Kidney (tissue), 14 donors: ENCODE measurements around the gene CBS. TPM values are rescaled to one million over a fixed set of nuclear protein-coding genes. Genes with fewer than 3 reads are reported as not detected.

Experiments
- DNase-seq, 5 donors: peaks; one replicate each; pipeline ENCODE4 v3.0.0-alpha.2; 2013 to 2020
- FAIRE-seq: peaks from 2 replicates; lab custom pipeline; 2012; peaks lifted over from hg19 to GRCh38; lab: Jason Lieb, UNC
- H3K27ac ChIP-seq, 2 donors: one replicate each; pipeline ENCODE4 v1.7.0; 2013; ENCODE audit warnings: low read depth in 2 of 2, low read length in 2 of 2, inconsistent platforms in 1 of 2
- H3K27me3 ChIP-seq: one replicate; pipeline ENCODE4 v1.7.1; 2013; ENCODE audit warnings: low read length, inconsistent platforms; ENCODE audit not compliant: control insufficient read depth, insufficient read depth
- H3K36me3 ChIP-seq, 3 donors: one replicate each; pipeline versions ENCODE4 v1.7.0 to v1.7.1; 2013; ENCODE audit warnings: low read length in 3 of 3, control low read depth in 1 of 3, inconsistent platforms in 1 of 3; ENCODE audit not compliant: insufficient read depth in 3 of 3, control insufficient read depth in 2 of 3
- H3K4me1 ChIP-seq, 3 donors: one replicate each; pipeline versions ENCODE4 v1.7.0 to v1.7.1; 2013; ENCODE audit warnings: low read length in 3 of 3, inconsistent platforms in 1 of 3, low read depth in 1 of 3; ENCODE audit not compliant: control insufficient read depth in 2 of 3, insufficient read depth in 2 of 3
- H3K4me3 ChIP-seq, 3 donors: one replicate each; pipeline versions ENCODE4 v1.7.0 to v1.8.1; 2013; ENCODE audit warnings: low read length in 3 of 3, control low read depth in 1 of 3, inconsistent platforms in 1 of 3
- H3K9ac ChIP-seq, 3 donors: one replicate each; pipeline versions ENCODE4 v1.7.0 to v1.7.1; 2013; ENCODE audit warnings: low read length in 3 of 3, control low read depth in 1 of 3, inconsistent platforms in 1 of 3
- H3K9me3 ChIP-seq, 3 donors: one replicate each; pipeline versions ENCODE4 v1.7.0 to v1.7.1; 2013; ENCODE audit warnings: low read length in 3 of 3, control low read depth in 1 of 3, inconsistent platforms in 1 of 3; ENCODE audit not compliant: control insufficient read depth in 2 of 3, insufficient read depth in 1 of 3
- intact Hi-C: fragments of 100-400 bp; cut with DNase I; formaldehyde crosslinking; loops from one replicate; pipeline ENCODE4 v1.11.1; 2022
- polyA plus RNA-seq: library from polyadenylated mRNA; stranded (reverse); fragments of 350-450 nt; fragmentation: Illumina TruSeq; extraction: RNeasy Lipid Tissue Mini Kit (QIAGEN cat#74804); gene quantifications from one replicate; pipeline ENCODE4 v1.2.3, GENCODE V29; 2014; ENCODE audit warnings: low read depth, low replicate concordance; ENCODE audit not compliant: insufficient read depth
- total RNA-seq: library from RNA; stranded (reverse); fragmentation: NEBNext Ultra II Directional; extraction: Animal tissue kit (Norgen Biotek cat#: 25700); gene quantifications from one replicate; pipeline ENCODE4 v1.2.1, GENCODE V29; 2021
- TF ChIP-seq, protein P1 (sequence below): IDR thresholded peaks from 3 replicates; pipeline ENCODE4 v1.5.1; 2012; ENCODE audit warnings: mild to moderate bottlenecking, moderate library complexity, borderline replicate concordance; ENCODE audit not compliant: insufficient read depth; ENCODE audit errors: extremely low read depth
- donor health status: control.
- donor health status: control.
- donor health status: control.
- donor health status: control.
- donor health status: control.
- donor health status: DM: yes; HTN: yes; CAD: no.
- donor health status: Normal renal cell carcinoma (clear cell type).

The CBS gene
- total and polyA plus RNA-seq, 2 donors from 2014 or later, result 6.4 to 32.1 TPM

DNA sequence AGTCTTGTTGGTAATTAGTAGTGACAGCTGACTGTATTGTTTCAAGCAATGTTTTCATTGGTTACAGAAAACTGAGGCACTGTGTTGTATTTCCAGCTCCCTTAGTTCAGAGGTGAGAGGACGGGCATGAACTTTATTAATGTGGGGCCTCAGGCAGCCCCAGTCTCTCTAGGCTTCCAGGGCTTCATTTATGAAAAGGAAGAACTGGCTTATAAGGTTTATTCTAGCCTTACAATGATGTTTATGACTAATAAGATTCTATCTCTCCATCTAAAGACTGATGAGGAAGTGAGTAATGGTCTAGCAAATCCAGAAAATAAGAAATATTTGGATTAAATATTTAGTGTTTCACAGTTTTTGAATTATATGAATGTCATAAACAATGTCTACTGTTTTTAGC lies 41.5 kb downstream of the CBS start:
- no peak for DNase-seq
- Histone ChIP-seq H3K27me3 (no peaks in the 10 kb centered on the region), H3K9ac (no peak overlapping the region), H3K36me3 (peaks cover under 1 to 8% (median 5%) of the 10 kb centered on the region in 3 donors), H3K27ac (no peak overlapping the region), H3K9me3 (no peaks in the 10 kb centered on the region), H3K4me1 (no peaks in the 10 kb centered on the region), H3K4me3 (no peak overlapping the region)
- no peak for FAIRE-seq
- TF ChIP-seq, protein P1, sequence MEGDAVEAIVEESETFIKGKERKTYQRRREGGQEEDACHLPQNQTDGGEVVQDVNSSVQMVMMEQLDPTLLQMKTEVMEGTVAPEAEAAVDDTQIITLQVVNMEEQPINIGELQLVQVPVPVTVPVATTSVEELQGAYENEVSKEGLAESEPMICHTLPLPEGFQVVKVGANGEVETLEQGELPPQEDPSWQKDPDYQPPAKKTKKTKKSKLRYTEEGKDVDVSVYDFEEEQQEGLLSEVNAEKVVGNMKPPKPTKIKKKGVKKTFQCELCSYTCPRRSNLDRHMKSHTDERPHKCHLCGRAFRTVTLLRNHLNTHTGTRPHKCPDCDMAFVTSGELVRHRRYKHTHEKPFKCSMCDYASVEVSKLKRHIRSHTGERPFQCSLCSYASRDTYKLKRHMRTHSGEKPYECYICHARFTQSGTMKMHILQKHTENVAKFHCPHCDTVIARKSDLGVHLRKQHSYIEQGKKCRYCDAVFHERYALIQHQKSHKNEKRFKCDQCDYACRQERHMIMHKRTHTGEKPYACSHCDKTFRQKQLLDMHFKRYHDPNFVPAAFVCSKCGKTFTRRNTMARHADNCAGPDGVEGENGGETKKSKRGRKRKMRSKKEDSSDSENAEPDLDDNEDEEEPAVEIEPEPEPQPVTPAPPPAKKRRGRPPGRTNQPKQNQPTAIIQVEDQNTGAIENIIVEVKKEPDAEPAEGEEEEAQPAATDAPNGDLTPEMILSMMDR, result no peak
- intact Hi-C loops, result no loop called here

DNA sequence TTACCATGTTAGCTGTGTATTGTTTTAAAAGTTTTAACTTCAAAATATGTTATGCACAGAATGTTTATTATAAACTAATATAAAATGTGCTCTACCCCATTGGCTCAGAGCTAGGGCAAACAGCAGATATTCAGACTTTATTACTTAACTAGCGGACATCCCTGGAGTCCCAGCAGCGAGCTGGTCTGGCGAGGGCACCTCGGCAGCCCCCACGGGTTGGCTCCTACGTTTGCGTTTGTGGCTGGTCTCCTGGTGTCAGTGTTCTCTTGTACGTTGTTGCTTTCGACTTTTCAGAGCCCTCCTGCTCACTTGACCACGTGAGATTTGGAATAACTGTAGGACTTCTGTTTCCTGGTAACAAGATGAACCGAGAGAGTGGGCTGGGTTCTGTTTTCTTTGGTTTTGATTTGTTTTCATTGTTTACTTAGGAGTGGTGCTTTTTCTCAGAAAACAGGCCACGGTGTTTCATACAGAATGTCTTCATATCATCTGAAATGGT lies 44.5 kb downstream of the CBS start:
- intact Hi-C loops, result no loop called here
- no peaks in the 10 kb centered on the region for H3K4me1 ChIP-seq
- no peak overlapping the region for H3K27ac ChIP-seq
- H3K4me3 ChIP-seq, result no peak overlapping the region
- no peak for DNase-seq
- H3K36me3 ChIP-seq, result peaks cover 4 to 19% (median 10%) of the 10 kb centered on the region in 3 donors
- no peaks in the 10 kb centered on the region for H3K9me3 ChIP-seq
- no peaks in the 10 kb centered on the region for H3K27me3 ChIP-seq
- TF ChIP-seq, protein P1, result no peak
- no peak overlapping the region for H3K9ac ChIP-seq
- no peak for FAIRE-seq

DNA sequence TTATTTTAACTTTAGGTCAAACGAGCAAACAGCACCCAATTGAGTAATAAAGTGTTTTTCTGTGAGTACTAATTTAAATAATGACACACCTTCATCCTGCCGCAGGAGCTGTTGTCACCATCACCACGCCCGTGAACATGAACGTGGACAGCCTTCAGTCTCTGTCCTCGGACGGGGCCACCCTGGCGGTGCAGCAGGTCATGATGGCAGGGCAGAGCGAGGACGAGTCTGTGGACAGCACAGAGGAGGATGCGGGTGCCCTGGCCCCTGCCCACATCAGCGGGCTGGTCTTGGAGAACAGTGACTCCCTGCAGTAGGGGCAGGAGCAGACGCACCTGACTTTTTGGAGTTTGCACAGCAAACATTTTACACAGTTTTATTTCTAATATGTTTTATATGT lies 45.9 kb downstream of the CBS start:
- H3K4me1 ChIP-seq, result no peaks in the 10 kb centered on the region
- FAIRE-seq, result no peak
- H3K9ac ChIP-seq, result no peak overlapping the region
- intact Hi-C loops, result no loop called here
- H3K9me3 ChIP-seq, result no peaks in the 10 kb centered on the region
- TF ChIP-seq, protein P1, result no peak
- DNase-seq, result no peak
- H3K4me3 ChIP-seq, result no peak overlapping the region
- peaks cover 4 to 26% (median 10%) of the 10 kb centered on the region in 3 donors for H3K36me3 ChIP-seq
- H3K27ac ChIP-seq, result no peak overlapping the region
- no peaks in the 10 kb centered on the region for H3K27me3 ChIP-seq
